ENCODE measurements around the gene PLAAT2. TPM values are rescaled to one million over a fixed set of nuclear protein-coding genes. Genes with fewer than 3 reads are reported as not detected.

Gene PLAAT2
- total and polyA plus RNA-seq, 9 of the 15 experiments (the other 6 are each of a cell fraction or from before 2014, with no cell fraction given): not detected

DNA sequence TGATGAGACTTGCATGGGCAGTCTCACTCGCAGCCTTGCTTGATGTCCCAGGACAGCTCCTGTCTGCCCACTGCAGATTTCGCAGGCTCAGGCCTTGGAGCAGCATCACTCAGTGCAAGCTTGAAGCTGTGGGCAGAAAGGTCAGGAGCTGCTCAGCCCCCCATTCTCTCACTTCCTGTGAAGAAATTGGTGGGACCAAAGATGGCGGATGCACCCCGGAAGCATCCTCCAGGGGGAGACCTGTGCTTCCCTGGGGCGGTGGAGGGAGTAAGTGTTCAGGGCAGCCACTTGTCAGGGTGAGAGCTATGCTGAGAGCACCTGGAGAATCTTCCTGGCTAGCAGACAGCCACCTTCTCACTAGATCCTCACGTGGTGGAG lies 11.3 kb downstream of the PLAAT2 start (continued):
- TF ChIP-seq, protein P1, sequence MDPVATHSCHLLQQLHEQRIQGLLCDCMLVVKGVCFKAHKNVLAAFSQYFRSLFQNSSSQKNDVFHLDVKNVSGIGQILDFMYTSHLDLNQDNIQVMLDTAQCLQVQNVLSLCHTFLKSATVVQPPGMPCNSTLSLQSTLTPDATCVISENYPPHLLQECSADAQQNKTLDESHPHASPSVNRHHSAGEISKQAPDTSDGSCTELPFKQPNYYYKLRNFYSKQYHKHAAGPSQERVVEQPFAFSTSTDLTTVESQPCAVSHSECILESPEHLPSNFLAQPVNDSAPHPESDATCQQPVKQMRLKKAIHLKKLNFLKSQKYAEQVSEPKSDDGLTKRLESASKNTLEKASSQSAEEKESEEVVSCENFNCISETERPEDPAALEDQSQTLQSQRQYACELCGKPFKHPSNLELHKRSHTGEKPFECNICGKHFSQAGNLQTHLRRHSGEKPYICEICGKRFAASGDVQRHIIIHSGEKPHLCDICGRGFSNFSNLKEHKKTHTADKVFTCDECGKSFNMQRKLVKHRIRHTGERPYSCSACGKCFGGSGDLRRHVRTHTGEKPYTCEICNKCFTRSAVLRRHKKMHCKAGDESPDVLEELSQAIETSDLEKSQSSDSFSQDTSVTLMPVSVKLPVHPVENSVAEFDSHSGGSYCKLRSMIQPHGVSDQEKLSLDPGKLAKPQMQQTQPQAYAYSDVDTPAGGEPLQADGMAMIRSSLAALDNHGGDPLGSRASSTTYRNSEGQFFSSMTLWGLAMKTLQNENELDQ (CRISPR knock-in tag; IDR thresholded peaks at IDR 0.05; ENCODE audit: borderline replicate concordance): no peak
- TF ChIP-seq EWSR1 (IDR thresholded peaks at IDR 0.05; ENCODE audit: borderline replicate concordance, low read depth, partially characterized antibody) (no peak), POLR2A (conservative IDR thresholded peaks at IDR 0.05) (no peak)
- TF ChIP-seq, protein P2, sequence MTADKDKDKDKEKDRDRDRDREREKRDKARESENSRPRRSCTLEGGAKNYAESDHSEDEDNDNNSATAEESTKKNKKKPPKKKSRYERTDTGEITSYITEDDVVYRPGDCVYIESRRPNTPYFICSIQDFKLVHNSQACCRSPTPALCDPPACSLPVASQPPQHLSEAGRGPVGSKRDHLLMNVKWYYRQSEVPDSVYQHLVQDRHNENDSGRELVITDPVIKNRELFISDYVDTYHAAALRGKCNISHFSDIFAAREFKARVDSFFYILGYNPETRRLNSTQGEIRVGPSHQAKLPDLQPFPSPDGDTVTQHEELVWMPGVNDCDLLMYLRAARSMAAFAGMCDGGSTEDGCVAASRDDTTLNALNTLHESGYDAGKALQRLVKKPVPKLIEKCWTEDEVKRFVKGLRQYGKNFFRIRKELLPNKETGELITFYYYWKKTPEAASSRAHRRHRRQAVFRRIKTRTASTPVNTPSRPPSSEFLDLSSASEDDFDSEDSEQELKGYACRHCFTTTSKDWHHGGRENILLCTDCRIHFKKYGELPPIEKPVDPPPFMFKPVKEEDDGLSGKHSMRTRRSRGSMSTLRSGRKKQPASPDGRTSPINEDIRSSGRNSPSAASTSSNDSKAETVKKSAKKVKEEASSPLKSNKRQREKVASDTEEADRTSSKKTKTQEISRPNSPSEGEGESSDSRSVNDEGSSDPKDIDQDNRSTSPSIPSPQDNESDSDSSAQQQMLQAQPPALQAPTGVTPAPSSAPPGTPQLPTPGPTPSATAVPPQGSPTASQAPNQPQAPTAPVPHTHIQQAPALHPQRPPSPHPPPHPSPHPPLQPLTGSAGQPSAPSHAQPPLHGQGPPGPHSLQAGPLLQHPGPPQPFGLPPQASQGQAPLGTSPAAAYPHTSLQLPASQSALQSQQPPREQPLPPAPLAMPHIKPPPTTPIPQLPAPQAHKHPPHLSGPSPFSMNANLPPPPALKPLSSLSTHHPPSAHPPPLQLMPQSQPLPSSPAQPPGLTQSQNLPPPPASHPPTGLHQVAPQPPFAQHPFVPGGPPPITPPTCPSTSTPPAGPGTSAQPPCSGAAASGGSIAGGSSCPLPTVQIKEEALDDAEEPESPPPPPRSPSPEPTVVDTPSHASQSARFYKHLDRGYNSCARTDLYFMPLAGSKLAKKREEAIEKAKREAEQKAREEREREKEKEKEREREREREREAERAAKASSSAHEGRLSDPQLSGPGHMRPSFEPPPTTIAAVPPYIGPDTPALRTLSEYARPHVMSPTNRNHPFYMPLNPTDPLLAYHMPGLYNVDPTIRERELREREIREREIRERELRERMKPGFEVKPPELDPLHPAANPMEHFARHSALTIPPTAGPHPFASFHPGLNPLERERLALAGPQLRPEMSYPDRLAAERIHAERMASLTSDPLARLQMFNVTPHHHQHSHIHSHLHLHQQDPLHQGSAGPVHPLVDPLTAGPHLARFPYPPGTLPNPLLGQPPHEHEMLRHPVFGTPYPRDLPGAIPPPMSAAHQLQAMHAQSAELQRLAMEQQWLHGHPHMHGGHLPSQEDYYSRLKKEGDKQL (CRISPR knock-in tag; IDR thresholded peaks at IDR 0.05; ENCODE audit: borderline replicate concordance): no peak
- TF ChIP-seq, protein P3, sequence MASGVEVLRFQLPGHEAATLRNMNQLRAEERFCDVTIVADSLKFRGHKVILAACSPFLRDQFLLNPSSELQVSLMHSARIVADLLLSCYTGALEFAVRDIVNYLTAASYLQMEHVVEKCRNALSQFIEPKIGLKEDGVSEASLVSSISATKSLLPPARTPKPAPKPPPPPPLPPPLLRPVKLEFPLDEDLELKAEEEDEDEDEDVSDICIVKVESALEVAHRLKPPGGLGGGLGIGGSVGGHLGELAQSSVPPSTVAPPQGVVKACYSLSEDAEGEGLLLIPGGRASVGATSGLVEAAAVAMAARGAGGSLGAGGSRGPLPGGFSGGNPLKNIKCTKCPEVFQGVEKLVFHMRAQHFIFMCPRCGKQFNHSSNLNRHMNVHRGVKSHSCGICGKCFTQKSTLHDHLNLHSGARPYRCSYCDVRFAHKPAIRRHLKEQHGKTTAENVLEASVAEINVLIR (CRISPR knock-in tag; IDR thresholded peaks at IDR 0.05): no peak
- TF ChIP-seq, protein P4, sequence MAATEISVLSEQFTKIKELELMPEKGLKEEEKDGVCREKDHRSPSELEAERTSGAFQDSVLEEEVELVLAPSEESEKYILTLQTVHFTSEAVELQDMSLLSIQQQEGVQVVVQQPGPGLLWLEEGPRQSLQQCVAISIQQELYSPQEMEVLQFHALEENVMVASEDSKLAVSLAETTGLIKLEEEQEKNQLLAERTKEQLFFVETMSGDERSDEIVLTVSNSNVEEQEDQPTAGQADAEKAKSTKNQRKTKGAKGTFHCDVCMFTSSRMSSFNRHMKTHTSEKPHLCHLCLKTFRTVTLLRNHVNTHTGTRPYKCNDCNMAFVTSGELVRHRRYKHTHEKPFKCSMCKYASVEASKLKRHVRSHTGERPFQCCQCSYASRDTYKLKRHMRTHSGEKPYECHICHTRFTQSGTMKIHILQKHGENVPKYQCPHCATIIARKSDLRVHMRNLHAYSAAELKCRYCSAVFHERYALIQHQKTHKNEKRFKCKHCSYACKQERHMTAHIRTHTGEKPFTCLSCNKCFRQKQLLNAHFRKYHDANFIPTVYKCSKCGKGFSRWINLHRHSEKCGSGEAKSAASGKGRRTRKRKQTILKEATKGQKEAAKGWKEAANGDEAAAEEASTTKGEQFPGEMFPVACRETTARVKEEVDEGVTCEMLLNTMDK (IDR thresholded peaks at IDR 0.05; ENCODE audit: borderline replicate concordance, insufficient read depth, low read depth, low read length, poor library complexity, severe bottlenecking): peak; percentile 22

Data from K562 (cell line).